PC-3 (cell line): ENCODE results near the gene CYP1B1. TPM values are rescaled to one million over a fixed set of nuclear protein-coding genes. Genes with fewer than 3 reads are reported as not detected.

Experiments
- ATAC-seq: fragments of 200-7000 bp; cut with Tn5 transposase; 2 replicates; pipeline ENCODE4 v1.9.1; 2020; ENCODE audit warnings: mild to moderate bottlenecking, moderate library complexity
- BruUV-seq: library from RNA; stranded (reverse); fragments of 400-500 nt; replicated peaks from 2 replicates; lab custom pipeline; 2021; lab: Mats Ljungman, UMichigan
- CTCF ChIA-PET: fragments of 300-600 bp; sonication (Branson Sonifier 250); formaldehyde crosslinking; loops from one replicate; lab custom pipeline; 2022; ENCODE audit warnings: antibody characterized with exemption; lab: Charles Lee
- POLR2A ChIA-PET: fragments of 300-600 bp; sonication (Branson Sonifier 250); formaldehyde crosslinking; loops from one replicate; lab custom pipeline; 2022; ENCODE audit warnings: antibody characterized with exemption; ENCODE audit not compliant: unreplicated experiment; lab: Charles Lee
- DNase-seq: peaks from one replicate; pipeline ENCODE4 v3.0.0-alpha.2; 2015
- H2AFZ ChIP-seq: fragments of 300-600 bp; sonication (generic); 2 replicates; pipeline ENCODE4 v1.6.0; 2016; ENCODE audit warnings: antibody characterized with exemption, low read length
- H3F3A ChIP-seq: fragments of 300-600 bp; sonication (generic); one replicate; pipeline ENCODE4 v1.6.0; 2017; ENCODE audit warnings: antibody characterized with exemption, low read length, control low read depth, mild to moderate bottlenecking; ENCODE audit not compliant: unreplicated experiment
- H3K27ac ChIP-seq: fragments of 300-600 bp; sonication (generic); 2 replicates; pipeline ENCODE4 v1.5.1; 2016; ENCODE audit warnings: mild to moderate bottlenecking, low read length
- H3K27me3 ChIP-seq: fragments of 300-600 bp; sonication (generic); 2 replicates; pipeline ENCODE4 v1.6.1; 2016; ENCODE audit warnings: low read length, mixed read lengths
- H3K36me3 ChIP-seq: fragments of 300-600 bp; sonication (generic); 2 replicates; pipeline ENCODE4 v1.6.1; 2016; ENCODE audit warnings: low read depth, mixed run types, low read length, mixed read lengths
- H3K4me1 ChIP-seq: fragments of 300-600 bp; sonication (generic); 2 replicates; pipeline ENCODE4 v1.5.1; 2016; ENCODE audit warnings: low read length; ENCODE audit not compliant: insufficient read depth
- H3K4me2 ChIP-seq: fragments of 300-600 bp; sonication (generic); 2 replicates; pipeline ENCODE4 v1.6.0; 2016; ENCODE audit warnings: low read length
- H3K4me3 ChIP-seq: fragments of 300-600 bp; sonication (generic); 2 replicates; pipeline ENCODE4 v1.5.1; 2016; ENCODE audit warnings: mild to moderate bottlenecking, low read length, mixed read lengths
- H3K79me2 ChIP-seq: fragments of 300-600 bp; sonication (generic); 2 replicates; pipeline ENCODE4 v1.6.1; 2017; ENCODE audit warnings: low read length, mixed read lengths
- H3K9ac ChIP-seq: fragments of 300-600 bp; sonication (generic); 2 replicates; pipeline ENCODE4 v1.6.0; 2016; ENCODE audit warnings: mild to moderate bottlenecking, low read length
- H3K9me2 ChIP-seq: fragments of 300-600 bp; sonication (generic); replicated peaks from 2 replicates; pipeline ENCODE4 v1.6.1; 2016; ENCODE audit warnings: mixed run types, low read length, mixed read lengths
- H3K9me3 ChIP-seq: fragments of 300-600 bp; sonication (generic); 2 replicates; pipeline ENCODE4 v1.6.1; 2016; ENCODE audit warnings: low read length, mixed read lengths
- H4K20me1 ChIP-seq: fragments of 300-600 bp; sonication (generic); 2 replicates; pipeline ENCODE4 v1.6.1; 2016; ENCODE audit warnings: low read length, mixed read lengths
- CTCF ChIP-seq: fragments of 300-600 bp; sonication (generic); conservative IDR thresholded peaks from 2 replicates; pipeline ENCODE4 v1.5.1; 2017; ENCODE audit warnings: antibody characterized with exemption, low read depth, mild to moderate bottlenecking, low read length
- EZH2 ChIP-seq: fragments of 300-600 bp; sonication (generic); IDR thresholded peaks from one replicate; pipeline ENCODE4 v1.6.1; 2017; ENCODE audit warnings: antibody characterized with exemption, mild to moderate bottlenecking, low read length; ENCODE audit not compliant: unreplicated experiment
- EZH2phosphoT487 ChIP-seq: fragments of 300-600 bp; sonication (generic); IDR thresholded peaks from 2 replicates; pipeline ENCODE4 v1.6.1; 2018; ENCODE audit warnings: mild to moderate bottlenecking, antibody characterized with exemption, low read length, borderline replicate concordance
- intact Hi-C: fragments of 100-400 bp; cut with micrococcal nuclease; formaldehyde crosslinking; loops from 2 replicates; pipeline ENCODE4 v1.9.0; 2023
- total RNA-seq: library from RNA; depleted of rRNA; stranded (reverse); fragments of >200 nt; gene quantifications from 2 replicates; pipeline ENCODE4 v1.2.3, GENCODE V29; 2014

CYP1B1 gene
- total RNA-seq, 1 experiment from 2014 or later, result 37.2 TPM

- Histone ChIP-seq H3K9me3 (no peaks in the 10 kb centered on the region), H3K4me3 (no peak overlapping the region), H3K79me2 (no peaks in the 10 kb centered on the region), H3K27ac (no peak overlapping the region), H3K27me3 (0 out of 2 replicates have a peak, but pooled peaks cover 3% of the 10 kb centered on the region), H3K9ac (no peak overlapping the region), H3K4me2 (no peak overlapping the region), H3K4me1 (no peaks in the 10 kb centered on the region), H4K20me1 (no peaks in the 10 kb centered on the region), H3K36me3 (no peaks in the 10 kb centered on the region), H3K9me2 (no peaks in the 10 kb centered on the region), H3F3A (no peaks in the 10 kb centered on the region), H2AFZ (no peak overlapping the region)
- CTCF ChIA-PET, result no interaction called here
- BruUV-seq, result no TSS peak
- ATAC-seq (no peak), DNase-seq (no peak)
- POLR2A ChIA-PET, result no interaction called here
- TF ChIP-seq EZH2phosphoT487 (no peak), CTCF (no peak), EZH2 (no peak)
- intact Hi-C loops, result no loop called here
Measured at GRCh38 chr2:38037757-38038621, 38.0 kb downstream of the CYP1B1 start.

GRCh38 chr2:38037325-38037724 is 38.6 kb downstream of the CYP1B1 start:
- no TSS peak for BruUV-seq
- H3K4me3 ChIP-seq, result no peak overlapping the region

More at GRCh38 chr2:38037325-38037724, 38.6 kb downstream of the CYP1B1 start:
- DNase-seq (no peak), ATAC-seq (no peak)
- Histone ChIP-seq H3K36me3 (no peaks in the 10 kb centered on the region), H3K27ac (no peak overlapping the region), H3K27me3 (0 out of 2 replicates have a peak, but pooled peaks cover 3% of the 10 kb centered on the region), H4K20me1 (no peaks in the 10 kb centered on the region), H3K9me3 (no peaks in the 10 kb centered on the region), H3K9me2 (no peaks in the 10 kb centered on the region), H2AFZ (no peak overlapping the region), H3K9ac (no peak overlapping the region), H3K79me2 (no peaks in the 10 kb centered on the region), H3K4me2 (no peak overlapping the region), H3K4me1 (no peaks in the 10 kb centered on the region), H3F3A (no peaks in the 10 kb centered on the region)
- intact Hi-C loops, result no loop called here
- POLR2A ChIA-PET, result no interaction called here
- CTCF ChIA-PET, result no interaction called here
- TF ChIP-seq EZH2, result no peak
- no peak for TF ChIP-seq CTCF
- no peak for TF ChIP-seq EZH2phosphoT487
